HG02981 (cell line): ENCODE measurements around the gene ZNF3.

Source experiments
- ATAC-seq: cut with Tn5 transposase; IDR thresholded peaks from one replicate; pipeline ENCODE4 v1.9.1; 2021; ENCODE audit warnings: mild to moderate bottlenecking, moderate library complexity; ENCODE audit not compliant: unreplicated experiment

ZNF3 gene

DNA sequence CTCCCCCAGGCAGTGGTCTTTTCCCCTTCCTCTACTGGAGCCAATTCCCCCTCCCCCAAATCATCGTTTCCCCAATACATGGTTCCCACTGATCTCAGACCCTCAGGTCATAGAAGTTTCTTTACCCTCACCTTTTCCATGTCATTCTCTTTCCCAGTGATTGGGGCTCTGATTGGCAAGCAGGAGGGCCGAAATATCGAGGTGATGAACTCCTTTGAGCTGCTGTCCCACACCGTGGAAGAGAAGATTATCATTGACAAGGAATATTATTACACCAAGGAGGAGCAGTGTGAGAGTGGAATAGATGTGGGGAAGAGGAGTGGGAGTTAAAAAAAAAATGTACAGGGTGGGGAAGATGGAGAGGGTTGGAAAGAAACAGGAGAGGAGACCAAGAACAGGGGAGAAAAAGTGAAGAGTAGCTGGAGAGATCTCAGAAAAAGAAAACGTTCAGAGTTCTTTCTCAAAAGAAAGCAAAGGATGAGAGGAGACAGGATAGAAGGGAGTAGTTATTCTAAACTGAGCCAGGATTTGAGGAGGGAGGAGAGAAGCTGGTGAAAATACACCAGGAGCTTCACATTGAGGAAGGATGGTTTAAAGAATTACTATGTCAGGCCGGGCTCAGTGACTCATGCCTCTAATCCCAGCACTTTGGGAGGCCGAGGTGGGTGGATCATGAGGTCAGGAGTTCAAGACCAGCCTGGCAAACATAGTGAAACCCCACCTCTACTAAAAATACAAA, 8.1 kb upstream of the ZNF3 start:
- no peak for ATAC-seq

DNA sequence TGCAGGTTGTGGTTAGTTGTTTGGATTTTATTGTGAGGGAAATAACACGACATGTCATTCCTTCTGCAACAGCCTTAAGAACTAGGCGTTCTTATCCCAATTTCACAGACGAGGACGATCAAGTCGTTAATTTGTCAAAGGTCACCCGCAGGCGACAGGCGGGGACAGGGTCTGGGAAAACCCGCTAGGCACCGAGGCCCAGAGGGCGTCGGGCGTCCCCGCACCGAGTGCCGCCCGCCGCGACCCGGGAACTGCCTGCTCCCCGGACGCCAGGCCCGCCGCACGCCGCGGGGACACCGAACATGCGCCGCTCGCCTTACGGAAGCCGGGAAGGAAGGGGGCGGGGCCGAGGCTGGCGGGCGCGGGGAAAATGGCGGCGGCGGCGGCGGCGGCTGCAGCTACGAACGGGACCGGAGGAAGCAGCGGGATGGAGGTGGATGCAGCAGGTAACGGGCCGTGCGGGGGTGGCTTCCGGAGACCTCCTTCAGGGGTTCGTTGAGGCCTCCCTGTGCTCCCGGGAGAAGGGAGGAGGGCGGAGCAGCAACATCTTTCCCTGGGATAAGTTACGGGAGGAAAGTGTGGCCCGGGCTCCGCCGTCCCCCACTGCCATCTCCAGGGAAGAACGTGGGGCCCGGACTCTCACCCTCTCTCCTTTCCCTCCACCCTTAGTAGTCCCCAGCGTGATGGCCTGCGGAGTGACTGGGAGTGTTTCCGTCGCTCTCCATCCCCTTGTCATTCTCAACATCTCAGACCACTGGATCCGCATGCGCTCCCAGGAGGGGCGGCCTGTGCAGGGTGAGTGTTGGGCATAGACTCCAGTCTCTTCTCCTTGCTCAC, 7.3 kb upstream of the ZNF3 start, which contains the start of gene COPS6:
Gene COPS6, plus strand, starts transcription at position 349 of the 837 bp plus-strand sequence. Its CDS starts 22 bp downstream, at position 371.
- ATAC-seq: no peak

DNA sequence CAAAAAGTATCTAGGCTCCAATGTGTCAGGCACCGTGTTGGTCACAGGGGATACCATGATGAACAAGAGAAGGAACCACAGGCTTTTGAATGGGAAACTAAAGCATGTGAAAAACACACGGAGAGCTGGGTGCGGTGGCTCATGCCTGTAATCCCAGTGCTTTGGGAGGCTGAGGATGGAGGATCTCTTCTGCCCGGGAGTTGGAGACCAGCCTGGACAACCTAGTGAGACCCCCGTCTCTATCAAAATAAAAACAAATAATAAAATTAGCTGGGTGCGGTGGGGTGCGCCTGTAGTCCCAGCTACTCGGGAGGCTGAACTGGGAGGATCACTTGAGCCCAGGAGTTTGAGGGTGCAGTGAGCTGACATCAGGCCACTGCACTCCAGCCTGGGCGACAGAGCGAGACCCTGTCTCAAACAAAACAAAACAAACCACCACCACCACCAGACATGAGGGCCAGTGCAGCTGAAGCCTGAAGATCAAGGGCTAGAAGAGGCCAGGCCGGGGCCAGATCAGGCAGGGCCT, 6.6 kb upstream of the ZNF3 start:
- no peak for ATAC-seq

DNA sequence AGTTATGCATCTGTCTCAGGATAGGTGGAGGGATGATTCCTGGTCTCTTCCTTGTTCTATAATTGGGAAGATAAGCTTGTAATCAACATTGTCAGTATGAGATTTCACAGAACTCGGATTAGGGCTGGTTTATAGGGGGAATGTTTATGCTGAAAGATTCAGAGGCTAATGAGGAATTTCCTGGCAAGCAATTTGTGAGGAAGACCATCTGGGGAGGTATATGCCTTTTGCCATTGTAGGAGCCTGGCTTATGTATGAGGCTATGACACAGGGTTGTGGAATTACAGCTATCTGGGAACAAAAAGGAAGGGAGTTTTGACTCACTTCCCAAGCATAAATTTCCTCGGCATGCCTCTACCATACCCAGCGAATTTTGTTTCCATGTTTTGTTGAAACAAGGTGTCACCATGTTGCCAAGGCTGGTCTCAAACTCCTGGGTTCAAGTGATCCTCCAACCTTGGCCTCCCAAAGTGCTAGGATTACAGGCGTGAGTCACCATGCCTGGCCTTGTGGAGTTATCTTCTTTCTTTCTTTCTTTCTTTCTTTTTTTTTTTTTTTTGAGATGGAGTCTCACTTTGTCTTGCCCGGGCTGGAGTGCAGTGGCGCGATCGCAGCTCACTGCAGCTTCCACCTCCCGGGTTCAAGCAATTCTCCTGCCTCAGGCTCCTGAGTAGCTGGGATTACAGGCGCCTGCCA, 5.7 kb upstream of the ZNF3 start:
- ATAC-seq: no peak

DNA sequence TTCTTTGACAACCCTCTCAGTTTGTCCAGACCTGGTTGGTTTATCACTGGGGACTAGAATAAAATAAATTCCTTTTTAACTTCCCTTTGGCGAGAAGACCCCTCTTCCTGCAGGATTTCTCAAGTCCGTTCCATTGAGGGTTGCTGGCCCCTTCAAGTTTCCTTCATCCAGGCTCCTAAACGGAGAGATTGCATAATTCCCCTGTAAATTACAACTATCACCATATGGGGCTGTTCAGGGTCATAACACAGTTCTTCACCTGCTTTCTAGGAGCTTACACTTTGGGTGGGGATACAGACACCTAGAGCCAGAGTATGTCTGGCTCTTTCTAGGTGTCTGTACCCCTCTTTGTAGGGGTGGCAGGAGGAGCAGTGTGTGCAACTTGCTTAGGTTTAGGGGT, 4.0 kb upstream of the ZNF3 start:
- ATAC-seq: no peak

DNA sequence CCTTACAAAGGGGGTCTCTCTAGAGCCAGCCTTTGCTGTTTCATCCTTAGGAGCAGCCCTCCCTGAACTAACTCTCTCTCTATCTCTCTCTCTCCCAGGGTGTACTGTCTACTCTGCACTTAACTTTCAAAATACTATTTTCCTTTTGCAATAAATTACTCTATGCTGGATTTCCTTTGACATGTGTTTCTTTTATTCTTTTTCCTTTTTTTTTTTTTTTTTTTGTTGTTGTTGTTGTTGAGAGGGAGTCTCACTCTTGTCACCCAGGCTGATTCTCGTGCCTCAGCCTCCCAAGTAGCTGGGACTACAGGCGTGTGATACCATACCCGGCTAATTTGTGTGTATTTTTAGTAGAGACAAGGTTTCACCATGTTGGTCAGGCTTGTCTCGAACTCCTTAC, 1.5 kb upstream of the ZNF3 start:
- ATAC-seq: no peak

DNA sequence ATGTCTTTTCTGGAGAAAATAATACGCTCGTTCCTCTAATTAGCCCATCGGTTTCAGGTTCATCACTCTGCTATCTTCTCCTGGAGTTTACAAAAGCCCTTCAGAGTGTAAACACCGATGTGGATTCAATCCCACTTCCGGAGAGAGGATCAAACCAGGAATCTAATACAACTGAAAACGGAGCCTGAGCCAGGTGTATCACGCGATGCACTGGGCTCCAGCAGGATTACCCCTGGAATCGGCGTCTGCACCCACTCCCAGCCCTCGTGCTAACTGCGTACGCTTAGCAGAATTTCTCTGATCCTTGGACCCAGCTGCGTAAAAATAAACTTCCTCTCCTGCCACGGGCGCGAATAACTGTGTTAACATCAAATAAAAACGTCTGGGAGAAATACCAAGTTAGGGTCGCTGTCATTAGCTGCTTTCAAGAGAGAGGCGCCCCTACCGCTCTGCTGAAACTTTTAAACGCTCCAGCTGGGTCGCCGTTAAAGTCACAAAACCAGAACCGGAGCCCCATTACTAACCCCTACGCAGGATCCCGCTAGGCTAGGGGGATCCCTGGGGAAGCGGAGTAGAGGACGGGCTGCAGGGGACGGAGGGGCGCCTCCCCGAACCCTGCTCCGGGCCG, 502 bp downstream of the ZNF3 start:
- no peak for ATAC-seq

DNA sequence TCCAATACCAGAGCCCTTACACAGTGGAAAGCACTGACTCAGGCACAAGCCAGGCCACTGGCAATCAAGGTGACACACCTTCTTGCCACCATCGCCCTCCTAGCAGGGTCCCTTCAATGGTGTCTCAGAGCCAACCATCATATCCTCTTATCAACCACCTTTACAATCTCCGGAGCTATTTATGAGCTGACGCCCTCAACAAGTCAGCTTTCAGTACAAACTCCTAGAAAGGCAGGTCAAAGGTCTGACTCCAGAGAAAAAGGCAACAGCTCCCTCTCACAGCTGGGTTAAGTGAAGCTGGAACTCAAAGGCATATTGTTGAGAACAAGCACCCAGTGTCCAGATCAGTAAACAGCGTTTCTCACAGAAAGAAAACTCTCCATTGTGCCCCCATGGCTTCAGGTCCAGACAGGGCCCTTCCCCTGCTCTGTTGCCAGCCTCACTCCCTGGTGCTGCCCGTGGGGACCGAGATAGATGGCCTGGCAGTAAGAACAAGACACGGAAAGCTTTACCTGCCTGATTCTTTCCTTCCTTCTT, 2.4 kb downstream of the ZNF3 start:
- ATAC-seq: no peak

DNA sequence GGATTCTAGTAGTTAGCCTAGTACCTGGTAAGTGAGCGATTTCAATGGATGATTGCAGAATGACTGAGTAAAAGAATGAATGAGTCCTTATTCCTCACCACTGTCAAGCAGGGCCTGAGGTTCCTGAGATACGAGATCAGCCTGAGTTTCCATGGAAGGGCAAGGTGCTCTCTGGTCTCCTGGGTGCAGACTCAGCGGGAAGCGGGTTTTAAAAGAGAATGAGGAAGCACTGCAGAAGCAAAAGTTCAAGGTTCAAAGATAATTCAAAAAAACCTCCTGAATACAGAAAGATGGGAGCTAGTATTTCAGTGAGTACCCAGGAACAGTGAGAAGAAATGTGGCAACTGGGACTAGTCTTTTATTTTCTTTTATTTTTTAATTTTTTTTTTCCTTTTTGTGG, 4.3 kb downstream of the ZNF3 start:
- ATAC-seq: no peak

DNA sequence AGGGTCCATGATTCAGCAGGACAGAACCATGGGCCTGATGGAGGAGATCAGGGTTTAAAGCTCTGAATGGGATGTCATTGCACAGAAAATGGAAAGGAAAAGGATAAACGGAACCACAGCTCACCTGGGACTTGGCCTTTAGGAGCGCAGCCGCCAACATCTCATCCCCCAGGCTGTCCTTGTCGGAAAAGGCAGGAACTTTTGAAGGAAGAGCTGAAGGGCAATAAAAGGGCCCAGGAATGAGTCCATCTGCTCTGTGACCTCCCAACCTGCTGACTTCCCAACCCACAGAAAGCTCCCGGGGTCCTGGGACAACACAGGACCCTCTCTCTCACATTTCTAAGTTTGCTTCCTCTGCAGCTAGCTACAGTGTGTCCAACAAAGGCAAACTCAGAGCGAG, 6.1 kb downstream of the ZNF3 start:
- ATAC-seq: no peak

DNA sequence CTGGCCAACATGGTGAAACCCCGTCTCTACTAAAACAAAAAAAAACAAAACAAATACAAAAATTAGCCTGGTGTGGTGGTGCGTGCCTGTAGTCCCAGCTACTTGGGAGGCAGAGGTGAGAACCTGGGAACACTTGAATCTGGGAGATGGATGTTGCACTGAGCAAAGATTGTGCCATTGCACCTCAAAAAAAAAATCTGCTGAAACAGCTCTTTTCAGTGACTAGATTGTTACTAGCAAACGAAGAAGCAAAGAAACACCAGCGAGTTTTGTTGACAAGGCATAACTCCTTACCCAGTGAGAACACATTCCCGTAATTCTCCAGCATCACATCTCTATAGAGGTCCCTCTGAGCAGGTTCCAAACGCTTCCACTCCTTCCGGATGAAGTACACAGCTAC, 6.7 kb downstream of the ZNF3 start:
- no peak for ATAC-seq

DNA sequence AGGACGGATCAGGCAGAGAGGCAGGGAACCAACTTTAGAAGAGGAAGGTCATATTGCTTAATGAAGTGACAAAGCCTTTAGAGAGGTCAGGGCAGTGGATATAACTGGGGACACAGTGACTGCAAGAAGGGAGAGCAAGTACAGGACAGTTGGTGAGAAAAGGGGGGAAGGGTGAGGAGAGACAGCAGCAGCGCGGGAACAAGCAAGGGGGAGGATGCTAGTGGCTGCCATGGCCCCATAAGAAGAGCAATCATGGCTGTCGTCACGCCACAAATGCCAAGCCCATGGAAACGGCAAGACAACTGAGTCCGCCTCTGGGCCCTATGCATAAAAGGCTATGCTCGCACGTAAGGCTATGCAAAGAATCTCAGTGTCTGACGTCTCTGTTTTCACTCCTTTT, 9.1 kb downstream of the ZNF3 start:
- ATAC-seq: no peak

DNA sequence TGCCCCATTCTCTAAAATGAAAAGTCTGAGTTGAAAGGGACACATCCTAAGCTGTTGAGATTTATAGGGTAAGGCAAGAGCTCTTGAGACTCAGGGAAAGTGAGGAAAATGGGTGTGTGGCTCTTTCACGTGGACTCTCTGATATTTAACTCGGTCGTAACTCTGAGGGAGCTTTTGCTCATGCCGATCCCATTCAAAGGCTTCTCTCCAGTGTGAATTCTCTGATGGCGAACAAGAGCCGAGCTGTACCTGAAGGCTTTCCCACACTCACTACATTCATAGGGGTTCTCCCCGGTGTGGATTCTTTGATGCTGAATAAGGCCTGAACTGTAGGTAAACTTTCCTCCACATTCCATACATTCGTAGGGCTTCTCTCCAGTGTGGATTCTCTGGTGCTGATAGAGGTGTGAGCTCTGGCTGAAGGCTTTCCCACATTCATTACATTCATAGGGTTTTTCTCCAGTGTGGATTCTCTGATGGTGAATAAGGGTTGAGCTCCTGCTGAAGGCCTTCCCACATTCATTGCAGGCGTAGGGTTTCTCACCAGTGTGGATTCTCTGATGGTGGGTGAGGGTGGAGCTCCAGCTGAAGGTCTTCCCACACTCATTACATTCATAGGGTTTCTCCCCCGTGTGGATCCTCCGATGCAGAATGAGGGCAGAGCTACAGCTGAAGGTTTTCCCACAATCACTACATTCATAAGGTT, 10.4 kb downstream of the ZNF3 start:
- ATAC-seq: no peak

DNA sequence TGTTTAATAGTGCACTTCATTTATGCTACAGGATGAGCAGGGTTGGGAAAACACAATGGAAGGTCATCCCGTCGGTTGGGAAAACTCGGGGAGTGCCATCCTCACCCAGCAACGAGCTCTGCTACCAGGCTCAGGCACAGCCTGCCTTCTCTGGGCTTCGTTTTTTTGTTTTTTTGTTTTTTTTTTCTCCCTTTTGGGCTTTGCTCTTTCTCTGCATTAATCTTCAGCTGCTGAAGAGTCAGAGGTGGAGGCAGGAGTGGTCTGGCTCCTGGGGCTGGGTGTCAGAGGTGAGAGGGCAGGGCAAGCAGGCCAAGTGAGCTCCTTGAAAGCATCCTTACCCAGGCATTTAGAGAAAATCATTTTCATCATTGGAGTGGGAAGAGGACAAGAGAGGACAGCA, 11.5 kb downstream of the ZNF3 start:
- ATAC-seq: no peak

DNA sequence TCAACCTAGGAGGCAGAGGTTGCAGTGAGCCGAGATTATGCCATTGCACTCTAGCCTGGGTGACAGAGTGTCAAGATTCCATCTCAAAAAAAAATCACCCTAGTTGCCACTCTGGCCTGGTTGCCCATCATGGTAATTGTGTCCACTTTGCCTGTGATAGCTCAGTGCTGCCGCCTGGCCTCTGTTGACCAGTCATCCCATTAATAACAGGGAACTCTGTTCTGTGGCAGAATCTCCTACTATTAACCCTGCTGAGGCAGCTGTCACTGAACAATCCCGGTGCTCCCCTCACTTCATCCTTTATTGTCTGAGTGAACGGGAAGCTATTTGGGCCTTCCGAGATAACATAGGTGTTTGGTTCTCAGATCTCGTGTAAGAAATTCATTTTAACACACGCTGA, 14.6 kb downstream of the ZNF3 start:
- no peak for ATAC-seq

DNA sequence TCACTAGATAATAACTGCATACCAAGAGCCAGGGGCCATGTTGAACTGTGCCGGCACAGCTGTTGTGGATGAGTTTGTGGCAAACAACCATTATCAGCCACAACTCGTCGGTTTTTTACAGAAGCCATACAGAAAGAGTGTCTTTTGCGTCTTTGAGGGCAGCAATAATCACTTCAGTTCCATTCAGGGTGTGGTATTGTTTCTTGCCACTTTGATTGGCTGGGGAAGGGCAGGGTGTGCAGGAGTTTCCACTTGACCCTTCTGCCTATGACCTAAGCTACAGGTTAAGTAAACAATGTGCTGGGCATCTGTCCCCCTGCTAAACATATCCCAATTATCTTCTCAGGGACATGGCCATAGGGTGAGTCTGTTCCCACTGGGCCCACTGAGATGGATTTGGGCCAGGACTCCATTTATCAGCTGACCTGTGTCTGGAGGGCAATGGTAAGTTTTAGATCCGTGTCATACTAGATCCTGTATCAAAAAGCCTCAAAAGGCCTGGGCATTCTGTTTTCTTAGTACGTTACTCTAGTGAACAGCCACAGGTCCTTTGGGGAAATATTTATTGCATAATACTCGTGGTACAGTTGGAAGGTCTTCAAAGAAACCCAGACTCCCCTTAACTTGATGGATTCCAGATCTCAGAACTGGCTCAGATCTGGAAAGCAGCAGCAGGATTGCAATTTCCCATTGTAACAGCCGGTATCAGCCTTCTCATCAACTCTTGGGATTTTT, 15.9 kb downstream of the ZNF3 start:
- no peak for ATAC-seq

DNA sequence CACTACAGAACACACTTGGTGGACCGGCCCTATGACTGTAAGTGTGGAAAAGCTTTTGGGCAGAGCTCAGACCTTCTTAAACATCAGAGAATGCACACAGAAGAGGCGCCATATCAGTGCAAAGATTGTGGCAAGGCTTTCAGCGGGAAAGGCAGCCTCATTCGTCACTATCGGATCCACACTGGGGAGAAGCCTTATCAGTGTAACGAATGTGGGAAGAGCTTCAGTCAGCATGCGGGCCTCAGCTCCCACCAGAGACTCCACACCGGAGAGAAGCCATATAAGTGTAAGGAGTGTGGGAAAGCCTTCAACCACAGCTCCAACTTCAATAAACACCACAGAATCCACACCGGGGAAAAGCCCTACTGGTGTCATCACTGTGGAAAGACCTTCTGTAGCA, 17.4 kb downstream of the ZNF3 start:
- no peak for ATAC-seq

DNA sequence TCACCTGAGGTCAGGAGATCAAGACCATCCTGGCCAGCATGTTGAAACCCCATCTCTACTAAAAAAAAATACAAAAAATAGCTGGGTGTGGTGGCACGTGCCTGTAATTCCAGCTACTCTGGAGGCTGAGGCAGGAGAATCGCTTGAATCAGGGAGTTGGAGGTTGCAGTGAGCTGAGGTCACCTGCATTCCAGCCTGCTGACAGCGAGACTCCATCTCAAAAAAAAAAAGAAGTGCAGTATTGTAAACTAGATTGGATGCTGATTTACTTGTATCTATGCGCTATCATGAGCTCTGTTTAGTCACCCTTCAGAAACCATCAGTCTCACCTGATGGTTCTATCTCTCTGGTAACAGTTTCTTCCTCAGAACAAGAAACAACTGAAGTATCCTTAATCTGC, 18.1 kb downstream of the ZNF3 start:
- ATAC-seq: no peak

DNA sequence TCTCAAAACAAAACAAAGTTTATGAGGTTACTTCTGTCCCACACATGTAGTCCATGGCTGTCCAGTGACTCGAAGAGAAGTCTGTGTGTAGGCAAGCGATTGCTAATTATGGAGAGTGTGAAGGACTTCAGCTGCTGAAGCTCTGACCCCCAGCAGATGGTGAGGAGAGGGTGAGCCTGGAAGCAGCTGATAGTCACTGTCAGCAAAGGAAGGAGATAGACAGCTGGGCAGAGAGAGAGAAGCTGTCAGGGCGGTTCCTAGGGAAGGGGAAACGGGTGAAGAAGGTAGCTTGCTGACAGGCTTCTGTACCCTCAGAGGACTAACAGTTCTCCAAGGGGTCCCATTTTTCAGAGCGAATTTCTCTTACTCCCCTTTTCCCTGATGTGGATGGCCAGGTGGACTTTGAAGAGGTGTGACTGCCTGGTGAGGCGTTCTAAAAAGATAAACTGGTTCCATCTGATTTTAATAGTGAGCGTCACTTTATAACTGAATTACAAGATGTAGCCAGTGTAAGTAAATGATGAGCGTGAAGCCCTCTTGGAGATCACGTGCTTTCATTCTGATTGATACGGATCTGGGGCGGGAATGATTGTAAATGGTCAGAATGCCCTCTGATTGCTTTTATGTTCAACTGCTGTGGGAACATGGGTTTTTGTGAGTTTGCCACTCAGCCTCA, 19.9 kb downstream of the ZNF3 start:
- no peak for ATAC-seq
